Thyroid gland (tissue), 4 donors: ENCODE data around the gene ZC3H8. TPM values are rescaled to one million over a fixed set of nuclear protein-coding genes. Genes with fewer than 3 reads are reported as not detected.

Experiments used
- DNase-seq, 2 donors: peaks; one replicate each; pipeline ENCODE4 v3.0.0-alpha.2; 2019
- H3K27ac ChIP-seq, 3 donors: fragments of 200-600 bp; sonication (generic); 1 replicate in 2 of 3; 2 replicates in 1 of 3; pipeline ENCODE4 v1.5.1; 2016 to 2019; ENCODE audit warnings: mild to moderate bottlenecking in 1 of 3, moderate library complexity in 1 of 3
- H3K27me3 ChIP-seq: fragments of 200-600 bp; sonication (generic); one replicate; pipeline ENCODE4 v1.5.1; 2019
- H3K36me3 ChIP-seq, 2 donors: fragments of 200-600 bp; sonication (generic); one replicate each; pipeline ENCODE4 v1.5.1; 2016 to 2019
- H3K4me1 ChIP-seq, 2 donors: fragments of 200-600 bp; sonication (generic); one replicate each; pipeline ENCODE4 v1.5.1; 2017 to 2019
- H3K4me3 ChIP-seq, 3 donors: fragments of 200-600 bp; sonication (generic); replicated peaks in 1 of 3; 1 replicate in 2 of 3; 2 replicates in 1 of 3; pipeline ENCODE4 v1.5.1; 2016; ENCODE audit warnings: mild to moderate bottlenecking in 1 of 3
- H3K9me3 ChIP-seq: fragments of 200-600 bp; sonication (generic); one replicate; pipeline ENCODE4 v1.5.1; 2017
- CTCF ChIP-seq, 6 experiments: fragments of 200-600 bp in 3 of 6; fragments of 450-650 bp in 3 of 6; sonication (generic) in 3 of 6; IDR thresholded peaks; one replicate each; pipeline ENCODE4 v1.5.1; 2016 to 2019; ENCODE audit warnings: antibody characterized with exemption in 6 of 6, mild to moderate bottlenecking in 2 of 6, inconsistent platforms in 1 of 6, moderate library complexity in 1 of 6
- POLR2A ChIP-seq, 2 donors: fragments of 450-650 bp; IDR thresholded peaks; one replicate each; pipeline ENCODE4 v1.6.1; 2017; ENCODE audit warnings: antibody characterized with exemption in 2 of 2, mild to moderate bottlenecking in 2 of 2, moderate library complexity in 1 of 2
- WGBS, 2 donors: methylation state at CpG; one replicate each; pipeline ENCODE4 v1.1.5; 2017; 5-methylcytosine and 5-hydroxymethylcytosine counted together
- intact Hi-C: fragments of 100-400 bp; cut with DNase I; formaldehyde crosslinking; loops from one replicate; pipeline ENCODE4 v1.15.1; 2023
- total RNA-seq, 4 donors: library from RNA; depleted of rRNA; stranded (reverse); fragments of >200 nt; gene quantifications; one replicate each; pipeline ENCODE4 v1.2.3, GENCODE V29; 2016

ZC3H8 gene
- total RNA-seq, 4 donors from 2014 or later = 26.9 to 68.1 (median 43.1) TPM

DNA sequence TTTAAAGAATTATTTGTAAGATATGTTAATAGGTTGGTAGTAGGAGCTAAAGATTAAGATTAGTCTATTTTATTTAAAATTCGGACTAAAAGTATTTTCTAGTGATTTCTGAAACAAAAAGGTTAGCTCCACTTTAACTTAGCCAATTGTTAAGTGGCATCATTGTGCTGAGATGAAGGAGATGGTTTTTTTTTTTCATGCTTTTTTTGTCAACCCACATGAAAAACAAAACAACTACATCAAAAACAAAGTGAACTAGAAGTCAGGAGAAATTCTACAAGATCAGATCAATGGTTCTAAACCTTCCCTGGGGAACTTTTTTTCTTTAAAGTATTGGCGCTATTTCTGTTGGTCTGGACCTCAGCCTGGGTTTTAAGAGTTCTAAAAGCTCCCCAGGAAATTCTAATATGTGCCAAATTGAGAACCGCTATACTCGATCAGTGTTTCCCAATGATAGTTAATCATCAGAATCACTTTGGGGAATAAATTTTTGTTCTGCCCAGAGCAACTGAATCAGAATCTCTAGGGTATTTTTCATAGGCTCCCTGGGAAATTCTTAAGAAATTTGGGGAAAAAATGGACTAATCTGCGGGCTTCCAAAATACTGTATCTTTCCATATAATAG lies 22.9 kb upstream of the ZC3H8 start:
- peak overlapping the region in 1 of 3 donors; percentile 10 for H3K27ac ChIP-seq
- no peaks in the 10 kb centered on the region for H3K27me3 ChIP-seq
- no peaks in the 10 kb centered on the region for H3K36me3 ChIP-seq
- peaks cover 11 to 17% of the 10 kb centered on the region in 2 donors for H3K4me1 ChIP-seq
- DNase-seq = no peak
- no peaks in the 10 kb centered on the region for H3K9me3 ChIP-seq
- 79 to 91% methylated on average over 5 of the region's 5 CpGs for WGBS, 2 donors
- TF ChIP-seq CTCF (IDR thresholded peaks at IDR 0.05) = no peak
- TF ChIP-seq POLR2A (IDR thresholded peaks at IDR 0.05) = no peak
- no peak overlapping the region for H3K4me3 ChIP-seq
- intact Hi-C loops = no loop called here

GRCh38 chr2:112276954-112277353 lies 22.1 kb upstream of the ZC3H8 start:
- no peak for TF ChIP-seq POLR2A (IDR thresholded peaks at IDR 0.05)
- H3K27me3 ChIP-seq = no peaks in the 10 kb centered on the region
- H3K9me3 ChIP-seq = no peaks in the 10 kb centered on the region
- peak overlapping the region in 2 of 3 donors; percentile 100 for H3K27ac ChIP-seq
- 60 to 67% methylated on average over 5 of the region's 5 CpGs for WGBS, 2 donors
- peaks cover 11 to 17% of the 10 kb centered on the region in 2 donors for H3K4me1 ChIP-seq
- no peaks in the 10 kb centered on the region for H3K36me3 ChIP-seq
- intact Hi-C loops = no loop called here
- H3K4me3 ChIP-seq = no peak overlapping the region
- DNase-seq = no peak

GRCh38 chr2:112275887-112276773 lies 21.3 kb upstream of the ZC3H8 start:
- no peaks in the 10 kb centered on the region for H3K27me3 ChIP-seq
- peak; percentile 91 to 92 for DNase-seq
- H3K9me3 ChIP-seq = no peaks in the 10 kb centered on the region
- TF ChIP-seq POLR2A (IDR thresholded peaks at IDR 0.05) = peak; percentile 46 to 84
- TF ChIP-seq CTCF (IDR thresholded peaks at IDR 0.05) = no peak
- peak overlapping the region; percentile 44 to 97 (median 78) for H3K4me3 ChIP-seq
- 2% methylated on average over 23 of the region's 66 CpGs for WGBS, 2 donors
- peak overlapping the region; percentile 95 to 100 (median 100) for H3K27ac ChIP-seq
- H3K4me1 ChIP-seq = peaks cover 11 to 17% of the 10 kb centered on the region in 2 donors
- no peaks in the 10 kb centered on the region for H3K36me3 ChIP-seq
- intact Hi-C loops = no loop called here

DNA sequence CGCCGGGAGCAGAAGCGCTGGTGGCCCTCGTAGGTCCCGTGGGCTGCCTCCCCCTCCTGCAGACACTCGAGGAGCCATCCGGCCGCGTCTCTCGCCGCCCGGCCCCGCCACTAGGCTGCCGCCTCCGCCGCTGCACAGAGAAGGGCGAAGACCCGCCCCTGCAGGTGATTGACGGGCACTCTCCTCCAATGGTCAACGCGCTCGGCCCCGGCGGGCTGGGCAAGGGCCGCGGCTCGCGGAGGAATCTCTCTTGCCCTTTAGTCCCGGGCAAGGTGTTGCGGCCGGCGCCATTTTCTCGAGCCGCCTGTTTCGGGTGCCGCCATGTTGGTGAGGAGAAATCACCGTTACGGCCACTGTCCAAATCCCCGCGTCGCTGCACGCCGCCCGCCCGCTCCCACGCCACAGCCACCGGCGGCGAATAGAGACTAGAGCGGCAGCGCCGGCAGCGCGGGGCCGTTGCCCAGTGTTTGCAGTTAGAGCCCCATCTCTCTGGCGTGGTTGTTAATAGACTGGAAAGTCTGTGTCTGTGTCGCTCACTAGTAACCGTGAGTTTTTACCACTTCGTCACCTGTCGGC lies 20.6 kb upstream of the ZC3H8 start, which contains the start of gene ZC3H6:
Gene ZC3H6 (plus strand): TSS at position 287 of the 576 bp plus-strand sequence. CDS start 398 bp downstream, outside the sequence.
- Histone ChIP-seq H3K27me3 (no peaks in the 10 kb centered on the region), H3K9me3 (no peaks in the 10 kb centered on the region), H3K4me3 (peak within 1 kb of the TSS; percentile 44 to 97 (median 78)), H3K4me1 (peaks cover 11 to 17% of the 10 kb centered on the region in 2 donors), H3K36me3 (no peaks in the 10 kb centered on the region), H3K27ac (peak within 1 kb of the TSS; percentile 95 to 100 (median 100))
- TF ChIP-seq POLR2A (IDR thresholded peaks at IDR 0.05) (peak in 1 of 2 donors; percentile 92), CTCF (IDR thresholded peaks at IDR 0.05) (peak in 3 of 6 experiments; percentile 13 to 41 (median 17))
- 0% methylated on average over 11 to 16 of the region's 60 CpGs for WGBS, 2 donors
- peak; percentile 99 for DNase-seq
- intact Hi-C loops = no loop called here

GRCh38 chr2:112273349-112273748 lies 18.5 kb upstream of the ZC3H8 start:
- Histone ChIP-seq H3K27me3 (no peaks in the 10 kb centered on the region), H3K36me3 (no peaks in the 10 kb centered on the region), H3K4me1 (peaks cover 11 to 14% of the 10 kb centered on the region in 2 donors), H3K4me3 (no peak overlapping the region), H3K9me3 (no peaks in the 10 kb centered on the region), H3K27ac (no peak overlapping the region)
- intact Hi-C loops = no loop called here
- TF ChIP-seq POLR2A (IDR thresholded peaks at IDR 0.05) (no peak), CTCF (IDR thresholded peaks at IDR 0.05) (no peak)
- DNase-seq = no peak
- 82 to 88% methylated on average over 5 of the region's 5 CpGs for WGBS, 2 donors
